ENCODE data around the gene MIAT.

- TF ChIP-seq POLR2A (IDR thresholded peaks at IDR 0.05; ENCODE audit: low read depth, low read length) (no peak), POLR2AphosphoS5 (IDR thresholded peaks at IDR 0.05; ENCODE audit: low read depth, low read length) (no peak), TAF1 (IDR thresholded peaks at IDR 0.05; ENCODE audit: borderline replicate concordance, low read depth, low read length) (no peak)
Observed at GRCh38 chr22:26667140-26667539, 9.8 kb downstream of the MIAT start.

All from GM12892 (cell line).